GM19452 (cell line): ENCODE measurements around the gene CRHR2.

Source experiments
- ATAC-seq: cut with Tn5 transposase; IDR thresholded peaks from one replicate; pipeline ENCODE4 v1.9.1; 2021; ENCODE audit not compliant: unreplicated experiment

Gene CRHR2

GRCh38 chr7:30633223-30633622, 49.0 kb downstream of the CRHR2 start:
- no peak for ATAC-seq

- ATAC-seq = no peak
These were observed 51.3 kb downstream of the CRHR2 start for GRCh38 chr7:30630986-30631385.

- no peak for ATAC-seq
These were observed 55.2 kb downstream of the CRHR2 start for GRCh38 chr7:30627026-30627425.

- no peak for ATAC-seq
These were observed 57.0 kb downstream of the CRHR2 start for GRCh38 chr7:30625283-30625682.

- no peak for ATAC-seq
These were observed 63.3 kb downstream of the CRHR2 start for GRCh38 chr7:30618961-30619360.

GRCh38 chr7:30618080-30618676, 64.1 kb downstream of the CRHR2 start:
- ATAC-seq = no peak

GRCh38 chr7:30617359-30617758, 64.9 kb downstream of the CRHR2 start:
- ATAC-seq = no peak

GRCh38 chr7:30616318-30616717, 65.9 kb downstream of the CRHR2 start:
- no peak for ATAC-seq

GRCh38 chr7:30613366-30614325, 68.6 kb downstream of the CRHR2 start:
- ATAC-seq = no peak

GRCh38 chr7:30612658-30613265, 69.5 kb downstream of the CRHR2 start:
- no peak for ATAC-seq

GRCh38 chr7:30605832-30606231, 76.4 kb downstream of the CRHR2 start:
- ATAC-seq = no peak

GRCh38 chr7:30604901-30605300, 77.4 kb downstream of the CRHR2 start:
- ATAC-seq = no peak
